ENCODE data around the gene RUBCNL.

The RUBCNL gene

DNA sequence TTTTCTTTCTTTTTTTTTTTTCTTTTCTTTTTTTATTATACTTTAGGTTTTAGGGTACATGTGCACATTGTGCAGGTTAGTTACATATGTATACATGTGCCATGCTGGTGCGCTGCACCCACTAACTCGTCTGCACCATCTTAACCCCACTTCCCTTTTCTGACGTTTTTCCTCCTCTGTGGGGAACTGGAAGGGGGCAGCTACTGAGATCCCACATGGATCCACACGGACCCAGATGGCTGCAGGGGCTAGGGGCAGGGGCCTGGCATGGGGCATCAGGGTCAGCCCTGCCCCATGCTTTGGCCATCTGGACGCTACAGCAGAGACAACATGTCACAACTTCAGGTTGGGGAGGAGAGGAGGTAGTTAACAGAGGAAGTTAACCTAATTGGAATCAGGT, 54.3 kb downstream of the RUBCNL start:
- TF ChIP-seq, protein P1, sequence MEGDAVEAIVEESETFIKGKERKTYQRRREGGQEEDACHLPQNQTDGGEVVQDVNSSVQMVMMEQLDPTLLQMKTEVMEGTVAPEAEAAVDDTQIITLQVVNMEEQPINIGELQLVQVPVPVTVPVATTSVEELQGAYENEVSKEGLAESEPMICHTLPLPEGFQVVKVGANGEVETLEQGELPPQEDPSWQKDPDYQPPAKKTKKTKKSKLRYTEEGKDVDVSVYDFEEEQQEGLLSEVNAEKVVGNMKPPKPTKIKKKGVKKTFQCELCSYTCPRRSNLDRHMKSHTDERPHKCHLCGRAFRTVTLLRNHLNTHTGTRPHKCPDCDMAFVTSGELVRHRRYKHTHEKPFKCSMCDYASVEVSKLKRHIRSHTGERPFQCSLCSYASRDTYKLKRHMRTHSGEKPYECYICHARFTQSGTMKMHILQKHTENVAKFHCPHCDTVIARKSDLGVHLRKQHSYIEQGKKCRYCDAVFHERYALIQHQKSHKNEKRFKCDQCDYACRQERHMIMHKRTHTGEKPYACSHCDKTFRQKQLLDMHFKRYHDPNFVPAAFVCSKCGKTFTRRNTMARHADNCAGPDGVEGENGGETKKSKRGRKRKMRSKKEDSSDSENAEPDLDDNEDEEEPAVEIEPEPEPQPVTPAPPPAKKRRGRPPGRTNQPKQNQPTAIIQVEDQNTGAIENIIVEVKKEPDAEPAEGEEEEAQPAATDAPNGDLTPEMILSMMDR (conservative IDR thresholded peaks at IDR 0.05; ENCODE audit: low read depth, low read length) = no peak
- DNase-seq (ENCODE audit: low read depth) = no peak
- H3K4me3 ChIP-seq (ENCODE audit: low read length) = no peak overlapping the region

DNA sequence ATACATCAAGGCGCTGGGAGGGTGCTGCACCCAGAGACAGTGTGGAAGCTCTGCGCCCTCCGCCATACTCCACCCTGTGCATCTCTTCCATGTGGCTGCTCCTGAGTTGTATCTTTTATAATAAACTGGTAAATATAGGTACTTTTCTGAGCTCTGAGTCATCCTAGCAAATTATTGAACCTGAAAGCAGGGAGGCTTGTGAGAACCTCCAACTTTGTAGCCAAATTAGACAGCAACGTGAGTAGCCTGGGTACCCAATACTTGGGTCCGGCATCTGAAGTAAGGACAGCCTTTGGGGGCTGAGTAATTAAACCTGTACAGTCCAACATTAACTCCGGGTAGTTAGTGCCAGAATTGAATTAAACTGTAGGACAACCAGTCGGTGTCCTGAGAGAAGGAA, 57.4 kb downstream of the RUBCNL start:
- no peak for DNase-seq (ENCODE audit: low read depth)
- TF ChIP-seq, protein P1 (conservative IDR thresholded peaks at IDR 0.05; ENCODE audit: low read depth, low read length) = no peak
- H3K4me3 ChIP-seq (ENCODE audit: low read length) = no peak overlapping the region

DNA sequence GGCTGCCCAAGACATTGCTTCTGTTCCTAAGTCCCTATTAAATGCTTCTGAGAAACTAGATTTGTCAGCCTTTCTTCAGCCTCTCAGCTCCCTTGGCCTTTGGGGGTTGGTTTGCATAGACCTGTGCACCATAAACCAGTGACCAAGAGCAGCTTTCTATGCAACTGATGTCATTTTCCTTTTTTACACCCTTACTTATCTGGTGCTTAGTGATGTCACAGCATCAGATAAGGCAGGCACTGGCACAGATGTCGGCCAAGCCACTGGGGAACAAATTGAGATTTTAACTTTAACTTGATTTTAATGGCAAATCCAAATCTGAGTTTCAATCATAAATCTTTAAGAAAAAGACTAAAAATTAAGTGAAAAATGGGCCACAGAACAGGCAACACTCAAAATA, 59.8 kb downstream of the RUBCNL start:
- TF ChIP-seq, protein P1 (conservative IDR thresholded peaks at IDR 0.05; ENCODE audit: low read depth, low read length) = no peak
- no peak for DNase-seq (ENCODE audit: low read depth)
- H3K4me3 ChIP-seq (ENCODE audit: low read length) = no peak overlapping the region

DNA sequence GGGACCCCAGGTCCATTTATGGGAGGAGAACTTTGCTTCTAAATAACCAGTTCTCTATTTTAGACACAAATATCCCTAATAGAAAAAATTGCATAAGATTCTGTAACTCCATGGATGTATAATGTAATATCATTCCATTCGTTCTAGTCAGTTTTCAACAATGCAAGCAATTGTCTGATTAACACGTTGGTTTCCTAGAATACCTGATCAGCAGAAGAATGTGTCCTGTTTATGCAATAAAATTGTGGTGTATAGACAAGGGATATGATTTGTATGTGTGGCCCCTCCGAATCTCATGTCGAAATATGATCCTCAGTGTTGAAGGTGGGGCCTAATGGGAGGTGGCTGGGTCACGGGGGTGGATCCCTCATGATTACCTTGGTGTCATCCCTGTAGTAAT, 62.1 kb downstream of the RUBCNL start:
- no peak overlapping the region for H3K4me3 ChIP-seq (ENCODE audit: low read length)
- TF ChIP-seq, protein P1 (conservative IDR thresholded peaks at IDR 0.05; ENCODE audit: low read depth, low read length) = no peak
- no peak for DNase-seq (ENCODE audit: low read depth)

DNA sequence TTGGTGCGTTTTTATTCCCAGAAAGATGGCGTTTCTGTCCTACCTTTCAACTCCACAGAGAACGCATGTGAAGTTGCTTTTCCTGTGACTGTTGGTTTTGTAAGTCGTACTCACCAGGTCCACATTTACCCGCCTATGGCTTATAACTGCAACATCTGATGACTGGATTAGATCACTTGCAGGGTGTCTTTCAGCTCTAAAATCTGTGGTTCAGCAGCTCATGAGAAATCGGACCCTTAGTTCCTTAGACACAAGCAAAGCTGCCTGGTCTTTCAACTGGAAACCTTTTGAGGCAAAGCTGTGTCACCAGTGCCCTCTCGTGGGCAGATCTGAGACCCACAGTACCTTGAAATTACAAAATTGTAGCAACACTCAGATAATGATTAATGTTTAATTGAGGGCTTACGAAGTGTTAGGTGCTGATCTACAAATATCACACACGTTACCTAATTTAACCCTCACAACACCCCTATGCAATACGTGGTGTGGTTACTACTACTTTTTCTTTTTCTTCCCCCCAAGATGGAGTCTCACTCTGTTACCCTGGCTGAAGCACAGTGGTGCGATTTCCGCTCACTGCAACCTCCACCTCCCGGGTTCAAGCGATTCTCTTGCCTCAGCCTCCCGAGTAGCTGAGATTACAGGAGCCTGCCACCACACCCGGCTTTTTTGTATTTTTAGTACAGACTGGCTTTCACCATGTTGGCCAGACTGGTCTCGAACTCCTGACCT, 65.4 kb downstream of the RUBCNL start:
- H3K4me3 ChIP-seq (ENCODE audit: low read length) = no peak overlapping the region
- TF ChIP-seq, protein P1 (conservative IDR thresholded peaks at IDR 0.05; ENCODE audit: low read depth, low read length) = peak; percentile 86

DNA sequence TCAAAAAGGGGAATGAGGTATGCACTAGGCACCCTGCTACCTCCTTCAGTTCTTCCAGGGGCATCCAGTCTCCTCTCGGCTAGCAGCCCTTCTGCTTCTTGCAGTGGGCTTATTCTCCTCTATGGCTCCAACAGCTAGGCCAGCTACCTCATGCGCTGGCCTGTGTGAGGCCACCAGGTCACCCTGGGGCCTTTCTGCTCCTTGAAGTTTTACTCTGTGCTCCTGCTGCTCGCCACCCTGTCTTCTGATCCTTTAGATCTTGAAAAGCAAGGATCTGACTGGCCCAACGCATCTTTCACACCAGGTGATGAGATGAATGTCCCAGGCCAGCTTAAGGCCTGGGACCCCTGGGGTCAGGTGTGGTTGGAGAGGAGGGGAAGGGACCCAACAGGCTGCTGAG, 66.2 kb downstream of the RUBCNL start:
- no peak for DNase-seq (ENCODE audit: low read depth)
- H3K4me3 ChIP-seq (ENCODE audit: low read length) = no peak overlapping the region
- TF ChIP-seq, protein P1 (conservative IDR thresholded peaks at IDR 0.05; ENCODE audit: low read depth, low read length) = no peak

More for the DNA sequence above, 65.4 kb downstream of the RUBCNL start:
- DNase-seq (ENCODE audit: low read depth) = no peak

DNA sequence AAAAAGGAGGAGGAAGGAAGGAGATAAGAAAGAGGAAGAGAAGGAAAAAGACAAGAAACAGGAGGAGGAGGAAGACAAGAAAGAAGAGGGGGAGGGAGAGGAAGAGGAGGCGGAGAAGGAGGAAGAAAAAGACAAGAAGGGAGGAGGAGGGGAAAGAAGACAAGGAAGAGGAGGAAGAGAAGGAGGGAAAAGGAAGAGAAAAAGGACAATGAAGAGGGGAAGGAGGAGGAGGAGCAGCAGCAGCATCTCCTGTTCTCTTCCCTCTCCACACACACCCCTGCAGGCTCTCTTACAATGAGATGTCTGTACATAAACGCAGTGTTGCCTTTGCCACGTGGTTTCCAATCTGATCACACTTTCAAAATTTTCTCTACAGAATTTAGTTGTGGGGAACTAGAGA, 66.6 kb downstream of the RUBCNL start:
- H3K4me3 ChIP-seq (ENCODE audit: low read length) = no peak overlapping the region
- DNase-seq (ENCODE audit: low read depth) = no peak
- TF ChIP-seq, protein P1 (conservative IDR thresholded peaks at IDR 0.05; ENCODE audit: low read depth, low read length) = no peak

Data from retinal pigment epithelial cell (primary cell).